Measurements from ENCODE around the gene CHKA. TPM values are rescaled to one million over a fixed set of nuclear protein-coding genes. Genes with fewer than 3 reads are reported as not detected.

Gene CHKA
- total RNA-seq, 3 donors from 2014 or later: 44.1 to 74.4 (median 58.5) TPM

GRCh38 chr11:68002938-68003845, 118.0 kb downstream of the CHKA start:
- Histone ChIP-seq H3K4me3 (peak overlapping the region; percentile 77), H3K36me3 (ENCODE audit: low read depth) (no peaks in the 10 kb centered on the region), H3K9me3 (no peaks in the 10 kb centered on the region), H3K4me1 (ENCODE audit: low read depth) (peaks cover 17% of the 10 kb centered on the region)
- no peak for TF ChIP-seq CTCF (IDR thresholded peaks at IDR 0.05)
- intact Hi-C loops (cut with DNase I, micrococcal nuclease): no loop called here
- peak; percentile 66 to 87 (median 81) for DNase-seq
- peak; percentile 77 for ATAC-seq

Small RNAs within 50 kb of the gene (microRNA-seq; reads per million reads assigned to microRNA genes)
- gene MIR4691 (not detected), gene MIR6753 (not detected), gene MIR7113 (0.93 reads per million)

Other genes starting within 250 kb of the CHKA start
- gene UNC93B1, start 117.3 kb downstream of the CHKA start, total RNA-seq: 10 to 100 TPM; 30.1 to 47.5 (median 46.8) TPM
- 10 to 100 TPM in 2 of 3 donors, 1 to 10 TPM in 1; 8.6 to 18.9 (median 11.5) TPM for gene ALDH3B1, start 111.1 kb downstream of the CHKA start, total RNA-seq
- 100 to 1,000 TPM; 148 to 165 (median 162) TPM for gene NDUFS8, start 90.7 kb downstream of the CHKA start, total RNA-seq
- gene TCIRG1, start 82.4 kb downstream of the CHKA start, total RNA-seq: 100 to 1,000 TPM; 155 to 189 (median 166) TPM
- gene KMT5B, start 91.9 kb upstream of the CHKA start, total RNA-seq: 10 to 100 TPM; 56.4 to 71.3 (median 65.1) TPM
- 10 to 100 TPM; 51.8 to 83.2 (median 53.2) TPM for gene C11orf24, start 150.6 kb upstream of the CHKA start, total RNA-seq
- gene LRP5, start 191.2 kb upstream of the CHKA start, total RNA-seq: 100 to 1,000 TPM in 2 of 3 donors, 10 to 100 TPM in 1; 83.7 to 113 (median 103) TPM

All from mucosa of descending colon (tissue), 3 donors.